Activated effector memory CD4-positive, alpha-beta T cell treated with anti-CD3 and anti-CD28 coated beads, Interleukin-2, amount 50 U/mL, for 16 hours (primary cell): Measurements from ENCODE around the gene C16orf86.

Experiments
- DNase-seq: peaks from one replicate; pipeline ENCODE4 v3.0.0-alpha.2; 2020

The C16orf86 gene

GRCh38 chr16:67654403-67654911 lies 12.2 kb upstream of the C16orf86 start:
- DNase-seq = no peak

- DNase-seq = no peak
Observed at GRCh38 chr16:67655363-67655762, 11.3 kb upstream of the C16orf86 start.

GRCh38 chr16:67656344-67657016 lies 10.1 kb upstream of the C16orf86 start:
- DNase-seq = no peak

DNA sequence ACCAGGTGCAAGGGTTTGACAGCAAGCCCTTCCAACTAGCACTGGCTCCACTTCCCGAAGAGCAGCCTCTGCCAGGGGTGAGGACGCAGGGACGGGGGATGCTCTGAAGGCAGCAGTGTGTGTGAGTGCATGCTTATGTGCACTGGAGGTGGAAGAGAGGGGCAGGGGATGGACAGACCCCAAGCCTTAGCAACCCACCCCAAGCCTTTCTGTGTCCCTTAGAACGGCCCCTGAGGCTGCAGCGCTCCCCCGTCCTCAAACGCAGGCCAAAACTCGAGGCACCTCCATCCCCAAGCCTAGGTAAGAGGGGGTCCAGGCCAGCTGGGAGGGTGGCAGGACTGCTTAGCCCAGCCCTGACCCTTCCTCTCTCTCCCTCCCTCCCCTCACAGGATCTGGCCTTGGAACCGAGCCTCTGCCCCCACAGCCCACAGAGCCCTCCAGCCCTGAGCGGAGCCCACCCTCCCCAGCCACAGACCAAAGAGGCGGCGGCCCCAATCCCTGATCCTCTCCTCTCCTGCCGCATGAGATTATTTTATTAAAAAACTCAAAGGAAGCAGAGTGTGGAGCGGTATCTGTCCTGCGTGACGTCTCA lies 9.5 kb upstream of the C16orf86 start:
- no peak for DNase-seq

GRCh38 chr16:67657751-67658518 lies 8.7 kb upstream of the C16orf86 start:
- DNase-seq = no peak

- no peak for DNase-seq
Observed at GRCh38 chr16:67658849-67659674, 7.6 kb upstream of the C16orf86 start.

DNA sequence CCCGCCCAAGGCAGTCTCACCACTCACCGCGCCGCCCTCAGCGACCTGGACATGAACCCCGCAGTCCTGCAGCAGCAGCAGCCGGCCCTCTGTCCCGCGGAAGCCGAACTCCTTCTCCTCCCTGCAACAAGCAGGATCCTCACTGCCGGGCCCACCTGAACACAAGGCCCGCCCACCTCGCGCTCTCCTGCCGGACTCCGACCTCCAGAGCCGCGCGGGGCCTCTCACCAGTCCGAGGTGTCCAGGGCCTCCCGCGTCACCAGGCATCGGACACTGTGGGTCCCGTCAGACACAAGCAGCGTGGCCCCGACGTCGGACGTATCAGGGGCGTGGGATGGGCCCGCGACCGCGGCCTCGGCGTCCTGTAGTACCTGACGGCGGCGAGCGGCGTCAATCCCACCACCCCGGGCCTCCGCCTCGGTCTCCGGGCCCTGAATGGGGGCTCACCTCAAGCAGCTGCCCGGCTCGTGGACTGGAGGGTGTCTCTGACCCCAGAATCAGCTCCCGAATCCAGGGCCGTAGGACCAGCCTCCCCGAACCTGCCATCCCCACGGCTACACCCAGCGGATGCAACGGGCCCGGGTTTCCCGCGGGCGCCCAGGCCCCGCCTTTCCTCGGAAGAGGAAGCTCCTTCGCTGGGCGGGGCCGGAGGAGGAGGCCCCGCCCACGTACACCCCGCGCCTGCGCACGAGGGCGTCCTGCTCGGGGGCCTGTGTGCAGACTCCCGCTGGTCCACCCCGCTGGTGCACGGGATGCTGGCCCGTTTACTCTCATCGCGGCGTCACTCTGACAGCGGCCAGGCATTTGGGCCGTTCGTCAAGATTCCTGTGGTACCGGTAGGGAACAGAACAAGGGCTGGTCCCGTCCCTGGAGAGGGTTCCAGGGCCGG lies 6.7 kb upstream of the C16orf86 start, which contains the start of gene ACD:
ACD (minus strand) TSS at position 586 of the 889 bp plus-strand sequence; CDS start at position 546, 40 bp downstream.
- DNase-seq = peak; percentile 98

GRCh38 chr16:67660564-67661028 lies 6.0 kb upstream of the C16orf86 start, which contains the start of gene PARD6A:
Gene PARD6A, plus strand, starts transcription at chr16:67660960. Its CDS starts 79 bp downstream, at chr16:67661039.
- peak; percentile 97 for DNase-seq

GRCh38 chr16:67661101-67661761 lies 5.4 kb upstream of the C16orf86 start:
- no peak for DNase-seq

DNA sequence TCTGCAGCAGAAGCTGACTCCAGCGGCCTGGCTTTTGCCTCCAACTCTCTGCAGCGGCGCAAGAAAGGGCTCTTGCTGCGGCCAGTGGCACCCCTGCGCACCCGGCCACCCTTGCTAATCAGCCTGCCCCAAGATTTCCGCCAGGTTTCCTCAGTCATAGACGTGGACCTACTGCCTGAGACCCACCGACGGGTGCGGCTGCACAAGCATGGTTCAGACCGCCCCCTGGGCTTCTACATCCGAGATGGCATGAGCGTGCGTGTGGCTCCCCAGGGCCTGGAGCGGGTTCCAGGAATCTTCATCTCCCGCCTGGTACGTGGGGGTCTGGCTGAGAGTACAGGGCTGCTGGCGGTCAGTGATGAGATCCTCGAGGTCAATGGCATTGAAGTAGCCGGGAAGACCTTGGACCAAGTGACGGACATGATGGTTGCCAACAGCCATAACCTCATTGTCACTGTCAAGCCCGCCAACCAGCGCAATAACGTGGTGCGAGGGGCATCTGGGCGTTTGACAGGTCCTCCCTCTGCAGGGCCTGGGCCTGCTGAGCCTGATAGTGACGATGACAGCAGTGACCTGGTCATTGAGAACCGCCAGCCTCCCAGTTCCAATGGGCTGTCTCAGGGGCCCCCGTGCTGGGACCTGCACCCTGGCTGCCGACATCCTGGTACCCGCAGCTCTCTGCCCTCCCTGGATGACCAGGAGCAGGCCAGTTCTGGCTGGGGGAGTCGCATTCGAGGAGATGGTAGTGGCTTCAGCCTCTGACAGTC lies 4.5 kb upstream of the C16orf86 start:
- no peak for DNase-seq

- DNase-seq = no peak
Observed at GRCh38 chr16:67662653-67663010, 4.0 kb upstream of the C16orf86 start.

GRCh38 chr16:67663151-67663876 lies 3.3 kb upstream of the C16orf86 start:
- peak; percentile 75 for DNase-seq

DNA sequence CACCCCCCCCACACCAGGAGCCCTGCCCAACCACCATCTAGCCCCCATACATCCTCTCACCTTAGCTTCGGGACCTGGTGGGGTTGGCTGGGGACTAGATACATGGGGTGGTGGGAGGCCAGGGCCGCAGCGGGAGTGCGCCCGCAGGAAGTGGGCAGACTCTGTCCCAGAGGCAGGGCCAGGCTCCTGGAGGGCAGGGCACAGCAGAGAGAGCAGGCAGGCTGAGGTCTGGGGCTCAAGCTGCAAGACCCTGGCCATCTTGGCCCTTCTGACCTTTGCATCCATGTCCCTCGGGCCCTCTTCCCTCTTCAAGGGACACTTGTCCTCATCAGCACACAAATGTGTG lies 2.8 kb upstream of the C16orf86 start:
- no peak for DNase-seq

GRCh38 chr16:67664258-67664657 lies 2.4 kb upstream of the C16orf86 start:
- DNase-seq = no peak

DNA sequence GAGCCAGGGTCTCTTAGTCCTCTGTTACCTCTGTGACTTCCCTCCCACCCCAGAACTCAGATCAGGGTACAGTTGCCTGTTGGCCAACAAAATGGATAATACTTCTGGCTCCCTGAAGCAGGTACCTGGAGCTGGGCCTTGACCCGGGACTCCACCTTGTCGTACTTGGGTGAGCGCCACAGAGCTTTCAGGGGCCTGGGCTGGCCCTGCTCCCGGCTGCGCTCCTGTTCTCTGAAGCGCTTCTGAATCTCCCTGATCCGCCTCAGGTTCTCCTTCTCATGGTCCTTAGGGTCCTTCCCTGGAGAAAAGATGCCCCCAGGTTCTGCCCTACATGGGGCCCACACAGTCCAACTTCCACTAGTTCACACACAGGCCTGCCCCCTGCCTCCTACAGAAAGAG lies 1.7 kb upstream of the C16orf86 start:
- DNase-seq = no peak

DNA sequence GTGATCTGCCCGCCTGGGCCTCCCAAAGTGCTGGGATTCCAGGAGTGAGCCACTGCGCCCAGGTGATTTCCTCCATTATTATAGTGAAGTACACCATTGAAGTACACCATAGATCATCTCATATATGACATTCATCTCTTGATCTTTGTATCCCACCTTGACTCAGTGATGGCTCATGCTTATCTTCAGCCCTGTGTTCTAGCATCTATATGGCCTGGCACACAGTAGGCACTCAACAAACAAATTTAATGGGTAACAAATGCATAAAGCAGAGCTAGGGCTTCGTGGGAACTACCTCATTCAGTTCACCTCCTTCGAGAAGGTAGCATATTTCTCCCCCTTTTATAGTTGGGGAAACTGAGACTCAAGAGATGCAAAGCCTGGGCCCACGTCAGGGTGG lies 1.0 kb upstream of the C16orf86 start:
- DNase-seq = no peak

DNA sequence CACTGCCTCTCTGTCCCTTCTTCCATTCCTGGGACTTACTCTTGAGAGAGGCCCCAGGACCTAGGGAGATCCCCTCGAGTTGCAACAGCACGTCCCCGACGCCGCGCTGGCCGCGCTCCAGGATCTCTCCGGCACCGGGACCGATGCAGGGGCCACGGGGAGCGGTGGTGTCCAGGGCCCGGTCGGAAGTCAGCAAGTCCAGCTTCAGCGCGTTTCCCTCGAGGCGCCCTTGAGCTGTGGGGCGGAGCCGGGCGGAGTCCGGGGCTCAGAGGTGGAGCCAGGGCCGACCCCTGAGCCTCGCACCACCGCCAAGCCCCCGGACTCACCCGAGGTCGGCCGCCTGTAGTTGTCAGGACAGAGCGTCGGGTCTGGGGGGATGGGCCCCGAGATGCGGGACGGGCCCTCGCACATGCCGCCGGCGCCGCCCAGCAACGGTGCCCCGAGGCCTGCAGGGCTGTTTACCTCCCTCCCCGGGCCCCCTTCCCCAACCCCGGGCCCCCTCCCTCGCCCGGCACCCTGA lies 522 bp upstream of the C16orf86 start:
- DNase-seq = no peak

DNA sequence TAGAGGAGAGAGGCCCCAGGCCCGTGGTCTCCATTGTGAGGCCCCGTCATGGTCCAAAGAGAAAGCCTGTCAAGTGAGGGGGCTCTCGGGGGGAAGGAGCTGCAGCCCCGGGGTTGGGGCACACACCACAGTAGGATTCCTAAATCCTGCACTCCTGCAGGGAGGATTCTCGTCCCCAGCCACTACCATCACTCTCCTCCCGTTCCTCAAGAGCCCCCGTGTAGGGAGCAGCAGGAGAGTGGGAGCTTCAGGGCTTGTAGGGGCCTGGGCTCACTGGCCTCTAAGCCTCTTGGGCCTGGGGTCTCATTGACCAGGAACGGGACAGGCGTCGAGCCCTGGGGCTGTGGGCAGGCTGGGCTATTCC lies 821 bp downstream of the C16orf86 start:
- no peak for DNase-seq

- DNase-seq = peak; percentile 92
Observed at GRCh38 chr16:67667817-67668494, 1.3 kb downstream of the C16orf86 start.
